ENCODE measurements around the gene LPCAT1. TPM values are rescaled to one million over a fixed set of nuclear protein-coding genes. Genes with fewer than 3 reads are reported as not detected.
"Not testable (repeated sequence)": the region's sequence is repeated elsewhere in the genome, so short reads cannot be mapped to it uniquely, and the experiment has no call there.

The LPCAT1 gene
- total RNA-seq, 2 experiments from 2014 or later = 60.8 to 68.3 TPM

GRCh38 chr5:1465117-1465516 lies 58.6 kb downstream of the LPCAT1 start:
- H3K36me3 Mint-ChIP-seq (ENCODE audit: low read depth) = peaks cover 64% of the 10 kb centered on the region
- CTCF ChIA-PET = no interaction called here

GRCh38 chr5:1464511-1464910 lies 59.2 kb downstream of the LPCAT1 start:
- no peaks in the 10 kb centered on the region for H3K27me3 Mint-ChIP-seq (ENCODE audit: low read depth)
- ChIA-PET POLR2A (no interaction called here), CTCF (no interaction called here)
- ATAC-seq (no peak), DNase-seq (no peak)
- H3K36me3 Mint-ChIP-seq (ENCODE audit: low read depth) = peaks cover 68% of the 10 kb centered on the region
- no peak overlapping the region for H3K4me3 Mint-ChIP-seq
- H3K9me3 Mint-ChIP-seq (ENCODE audit: insufficient read depth) = no peaks in the 10 kb centered on the region
- no peaks in the 10 kb centered on the region for H3K4me1 Mint-ChIP-seq (ENCODE audit: low read depth)
- H3K27ac Mint-ChIP-seq = no peak overlapping the region

More at GRCh38 chr5:1465117-1465516, 58.6 kb downstream of the LPCAT1 start:
- H3K9me3 Mint-ChIP-seq (ENCODE audit: insufficient read depth) = no peaks in the 10 kb centered on the region
- H3K27me3 Mint-ChIP-seq (ENCODE audit: low read depth) = no peaks in the 10 kb centered on the region
- H3K4me3 Mint-ChIP-seq = no peak overlapping the region
- POLR2A ChIA-PET = no interaction called here
- H3K4me1 Mint-ChIP-seq (ENCODE audit: low read depth) = no peaks in the 10 kb centered on the region
- DNase-seq (no peak), ATAC-seq (no peak)
- H3K27ac Mint-ChIP-seq = no peak overlapping the region

GRCh38 chr5:1464096-1464446 lies 59.7 kb downstream of the LPCAT1 start:
- H3K27ac Mint-ChIP-seq = no peak overlapping the region
- no peaks in the 10 kb centered on the region for H3K27me3 Mint-ChIP-seq (ENCODE audit: low read depth)
- no peak for ATAC-seq
- ChIA-PET POLR2A (no interaction called here), CTCF (no interaction called here)
- H3K4me1 Mint-ChIP-seq (ENCODE audit: low read depth) = no peaks in the 10 kb centered on the region
- no peak overlapping the region for H3K4me3 Mint-ChIP-seq
- DNase-seq = no peak
- H3K36me3 Mint-ChIP-seq (ENCODE audit: low read depth) = peaks cover 68% of the 10 kb centered on the region
- H3K9me3 Mint-ChIP-seq (ENCODE audit: insufficient read depth) = no peaks in the 10 kb centered on the region

- POLR2A ChIA-PET = no interaction called here
- Mint-ChIP-seq H3K27ac (no peak overlapping the region), H3K4me1 (ENCODE audit: low read depth) (no peaks in the 10 kb centered on the region), H3K36me3 (ENCODE audit: low read depth) (peaks cover 68% of the 10 kb centered on the region), H3K4me3 (no peak overlapping the region), H3K9me3 (ENCODE audit: insufficient read depth) (no peaks in the 10 kb centered on the region), H3K27me3 (ENCODE audit: low read depth) (no peaks in the 10 kb centered on the region)
- ATAC-seq (no peak), DNase-seq (no peak)
- CTCF ChIA-PET = no interaction called here
Observed at GRCh38 chr5:1463326-1464095, 60.2 kb downstream of the LPCAT1 start.

- ChIA-PET CTCF (no interaction called here), POLR2A (no interaction called here)
- Mint-ChIP-seq H3K4me1 (ENCODE audit: low read depth) (no peaks in the 10 kb centered on the region), H3K4me3 (no peak overlapping the region), H3K36me3 (ENCODE audit: low read depth) (peaks cover 62% of the 10 kb centered on the region), H3K27me3 (ENCODE audit: low read depth) (no peaks in the 10 kb centered on the region), H3K27ac (no peak overlapping the region), H3K9me3 (ENCODE audit: insufficient read depth) (no peaks in the 10 kb centered on the region)
- ATAC-seq (no peak), DNase-seq (no peak)
Observed at GRCh38 chr5:1462358-1462757, 61.4 kb downstream of the LPCAT1 start.

GRCh38 chr5:1461396-1461795 lies 62.4 kb downstream of the LPCAT1 start:
- POLR2A ChIA-PET = no interaction called here

GRCh38 chr5:1460054-1460682 lies 63.6 kb downstream of the LPCAT1 start:
- H3K27ac Mint-ChIP-seq = no peak overlapping the region
- no peaks in the 10 kb centered on the region for H3K27me3 Mint-ChIP-seq (ENCODE audit: low read depth)
- no peak for DNase-seq
- H3K4me3 Mint-ChIP-seq = no peak overlapping the region
- no peaks in the 10 kb centered on the region for H3K4me1 Mint-ChIP-seq (ENCODE audit: low read depth)
- H3K9me3 Mint-ChIP-seq (ENCODE audit: insufficient read depth) = peaks cover 16% of the 10 kb centered on the region
- CTCF ChIA-PET = no interaction called here
- ATAC-seq = no peak
- POLR2A ChIA-PET = no interaction called here
- peaks cover 43% of the 10 kb centered on the region for H3K36me3 Mint-ChIP-seq (ENCODE audit: low read depth)

More at GRCh38 chr5:1461396-1461795, 62.4 kb downstream of the LPCAT1 start:
- no peaks in the 10 kb centered on the region for H3K27me3 Mint-ChIP-seq (ENCODE audit: low read depth)
- no peak overlapping the region for H3K4me3 Mint-ChIP-seq
- CTCF ChIA-PET = no interaction called here
- peaks cover 55% of the 10 kb centered on the region for H3K36me3 Mint-ChIP-seq (ENCODE audit: low read depth)
- peaks cover 7% of the 10 kb centered on the region for H3K9me3 Mint-ChIP-seq (ENCODE audit: insufficient read depth)
- DNase-seq (no peak), ATAC-seq (no peak)
- H3K27ac Mint-ChIP-seq = no peak overlapping the region
- H3K4me1 Mint-ChIP-seq (ENCODE audit: low read depth) = no peaks in the 10 kb centered on the region

- not testable (repeated sequence) for DNase-seq
Observed at GRCh38 chr5:1459435-1459834, 64.3 kb downstream of the LPCAT1 start.

GRCh38 chr5:1456110-1456881 lies 67.5 kb downstream of the LPCAT1 start:
- H3K4me1 Mint-ChIP-seq (ENCODE audit: low read depth); ATAC-seq; POLR2A ChIA-PET; H3K27ac Mint-ChIP-seq; CTCF ChIA-PET; H3K4me3 Mint-ChIP-seq; DNase-seq: not testable (repeated sequence)
- Mint-ChIP-seq H3K9me3 (ENCODE audit: insufficient read depth) (peaks cover 37% of the 10 kb centered on the region), H3K27me3 (ENCODE audit: low read depth) (peaks cover 13% of the 10 kb centered on the region), H3K36me3 (ENCODE audit: low read depth) (peaks cover 14% of the 10 kb centered on the region)

More at GRCh38 chr5:1459435-1459834, 64.3 kb downstream of the LPCAT1 start:
- Mint-ChIP-seq H3K36me3 (ENCODE audit: low read depth) (peaks cover 36% of the 10 kb centered on the region), H3K9me3 (ENCODE audit: insufficient read depth) (peaks cover 23% of the 10 kb centered on the region)
- ATAC-seq; H3K27me3 Mint-ChIP-seq (ENCODE audit: low read depth); H3K4me3 Mint-ChIP-seq; POLR2A ChIA-PET; CTCF ChIA-PET; H3K4me1 Mint-ChIP-seq (ENCODE audit: low read depth); H3K27ac Mint-ChIP-seq: not testable (repeated sequence)

- Mint-ChIP-seq H3K4me1 (ENCODE audit: low read depth) (peaks cover 2% of the 10 kb centered on the region), H3K27ac (no peak overlapping the region)
- CTCF ChIA-PET = interaction anchor here (1.0 to 1.5 kb wide), 2 partner anchors 191 to 192 kb away, joined by 3 to 5 read pairs; no protein-coding TSS in a partner anchor
Observed at GRCh38 chr5:1453613-1454012, 70.1 kb downstream of the LPCAT1 start.

GRCh38 chr5:1449081-1449630 lies 74.6 kb downstream of the LPCAT1 start:
- H3K4me3 Mint-ChIP-seq = no peak overlapping the region
- H3K9me3 Mint-ChIP-seq (ENCODE audit: insufficient read depth) = peaks cover 11% of the 10 kb centered on the region
- H3K36me3 Mint-ChIP-seq (ENCODE audit: low read depth) = no peaks in the 10 kb centered on the region
- peaks cover 54% of the 10 kb centered on the region for H3K27me3 Mint-ChIP-seq (ENCODE audit: low read depth)
- H3K27ac Mint-ChIP-seq = no peak overlapping the region
- CTCF ChIA-PET = no interaction called here
- POLR2A ChIA-PET = interaction anchor here (1.1 kb wide), 1 partner anchor 29 kb away, joined by 3 read pairs; no protein-coding TSS in a partner anchor
- peaks cover 18% of the 10 kb centered on the region for H3K4me1 Mint-ChIP-seq (ENCODE audit: low read depth)
- DNase-seq (no peak), ATAC-seq (no peak)

More at GRCh38 chr5:1453613-1454012, 70.1 kb downstream of the LPCAT1 start:
- Mint-ChIP-seq H3K36me3 (ENCODE audit: low read depth) (peaks cover 3% of the 10 kb centered on the region), H3K4me3 (no peak overlapping the region), H3K9me3 (ENCODE audit: insufficient read depth) (peaks cover 37% of the 10 kb centered on the region), H3K27me3 (ENCODE audit: low read depth) (peaks cover 30% of the 10 kb centered on the region)
- ATAC-seq (no peak), DNase-seq (no peak)
- POLR2A ChIA-PET = no interaction called here

- H3K4me1 Mint-ChIP-seq (ENCODE audit: low read depth) = peaks cover 18% of the 10 kb centered on the region
- no peak for ATAC-seq
- H3K27ac Mint-ChIP-seq = no peak overlapping the region
- peaks cover 58% of the 10 kb centered on the region for H3K27me3 Mint-ChIP-seq (ENCODE audit: low read depth)
- DNase-seq = no peak
- peaks cover 7% of the 10 kb centered on the region for H3K9me3 Mint-ChIP-seq (ENCODE audit: insufficient read depth)
- CTCF ChIA-PET = no interaction called here
- H3K36me3 Mint-ChIP-seq (ENCODE audit: low read depth) = no peaks in the 10 kb centered on the region
- H3K4me3 Mint-ChIP-seq = no peak overlapping the region
- POLR2A ChIA-PET = no interaction called here
Observed at GRCh38 chr5:1448511-1449011, 75.2 kb downstream of the LPCAT1 start.
